SKM-1 treated with dmso at 0.1 percent for 144 hours (cell line): Measurements from ENCODE around the gene NFATC4.
"Not testable (repeated sequence)": the region's sequence is repeated elsewhere in the genome, so short reads cannot be mapped to it uniquely, and the experiment has no call there.

ENCODE experiments used
- DNase-seq: peaks from one replicate; lab custom pipeline; 2025; ENCODE audit not compliant: unreplicated experiment; lab: John Stamatoyannopoulos, UW

The NFATC4 gene

DNA sequence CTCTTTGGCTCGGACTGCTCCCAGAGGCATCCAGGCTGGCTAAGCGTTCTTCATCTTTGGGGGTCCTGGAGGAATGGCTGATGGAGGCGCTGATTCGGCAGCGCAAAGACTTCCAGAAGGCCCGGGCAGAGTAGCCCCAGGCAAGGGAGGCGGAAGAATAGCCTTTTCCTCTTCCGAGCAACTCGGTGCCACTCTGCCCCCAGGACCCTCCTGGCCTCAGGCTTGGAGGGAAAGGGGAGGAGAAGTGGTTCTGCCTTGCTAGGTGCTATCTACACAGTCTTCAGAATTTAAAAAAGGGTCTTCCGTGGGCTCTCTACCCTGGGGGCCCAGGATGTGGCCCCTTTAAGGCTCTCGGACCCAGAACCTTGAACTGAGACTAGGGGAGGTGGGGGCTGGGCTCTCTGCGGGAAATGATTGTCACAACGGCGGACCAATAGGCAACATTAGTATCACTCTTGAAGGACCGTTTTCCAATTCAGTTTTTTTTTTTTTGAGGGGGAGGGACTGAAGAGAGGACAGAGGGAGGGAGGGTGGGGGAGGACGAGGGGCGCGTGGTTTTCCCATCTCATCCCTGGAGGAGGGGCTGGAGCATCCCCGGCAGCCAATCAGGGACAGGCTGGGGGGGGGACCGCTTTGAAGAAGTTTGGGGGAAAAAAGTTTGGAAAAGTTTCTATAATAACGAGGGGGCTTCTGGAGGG, at the start of gene NFATC4:
TSS of gene NFATC4 (plus strand) at position 671 of the 698 bp plus-strand sequence. CDS start 157 bp downstream, outside the sequence.
- DNase-seq = no peak

DNA sequence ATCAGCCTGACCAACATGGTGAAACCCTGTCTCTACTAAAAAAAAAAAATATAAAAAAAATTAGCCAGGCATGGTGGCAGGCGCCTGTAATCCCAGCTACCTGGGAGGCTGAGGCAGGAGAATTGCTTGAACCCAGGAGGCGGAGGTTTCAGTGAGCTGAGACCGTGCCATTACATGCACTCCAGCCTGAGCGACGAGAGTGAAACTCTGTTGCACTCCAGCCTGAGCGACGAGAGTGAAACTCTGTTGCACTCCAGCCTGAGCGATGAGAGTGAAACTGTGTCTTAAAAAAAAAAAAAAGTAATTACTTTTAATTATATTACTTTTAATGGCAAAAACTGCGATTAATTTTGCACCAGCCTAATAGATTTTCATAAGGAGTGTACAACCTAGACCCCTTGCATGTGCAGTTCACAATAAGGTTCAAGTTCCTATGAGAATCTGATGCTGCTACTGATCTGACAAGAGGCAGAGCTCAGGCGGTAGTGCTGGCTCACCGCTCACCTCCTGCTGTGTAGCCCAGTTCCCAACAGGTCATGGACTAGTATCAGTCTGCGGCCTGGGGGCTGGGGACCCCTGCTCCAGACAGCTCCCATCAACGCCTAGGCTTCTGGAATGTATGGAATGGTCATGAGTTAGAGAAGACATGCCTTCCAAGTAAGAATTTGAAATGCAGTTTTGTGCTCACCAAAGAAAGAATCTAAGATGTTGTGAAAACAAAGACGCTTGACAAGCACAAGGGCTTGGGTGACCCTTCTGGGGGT, 46.6 kb upstream of the NFATC4 start:
- no peak for DNase-seq

DNA sequence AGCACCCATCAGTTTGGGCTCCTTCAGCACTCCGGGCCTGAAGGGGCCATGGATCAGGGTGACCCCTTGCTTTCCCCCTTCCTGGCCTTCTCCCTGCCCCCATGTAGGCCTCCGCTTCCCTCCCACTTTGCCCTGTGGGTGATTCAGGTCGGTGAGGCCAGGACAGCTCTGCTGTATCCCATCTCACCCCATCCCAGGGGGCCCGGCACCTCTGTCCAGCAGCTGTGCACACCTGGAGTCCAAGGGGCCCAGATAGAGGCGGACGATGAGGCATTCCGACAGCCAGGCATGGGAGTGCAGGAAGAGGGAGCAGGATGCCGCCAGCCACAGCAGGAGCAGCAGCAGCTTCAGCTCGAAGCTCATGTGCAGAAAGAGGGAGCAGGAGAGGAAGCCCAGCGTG, 45.3 kb upstream of the NFATC4 start:
- no peak for DNase-seq

DNA sequence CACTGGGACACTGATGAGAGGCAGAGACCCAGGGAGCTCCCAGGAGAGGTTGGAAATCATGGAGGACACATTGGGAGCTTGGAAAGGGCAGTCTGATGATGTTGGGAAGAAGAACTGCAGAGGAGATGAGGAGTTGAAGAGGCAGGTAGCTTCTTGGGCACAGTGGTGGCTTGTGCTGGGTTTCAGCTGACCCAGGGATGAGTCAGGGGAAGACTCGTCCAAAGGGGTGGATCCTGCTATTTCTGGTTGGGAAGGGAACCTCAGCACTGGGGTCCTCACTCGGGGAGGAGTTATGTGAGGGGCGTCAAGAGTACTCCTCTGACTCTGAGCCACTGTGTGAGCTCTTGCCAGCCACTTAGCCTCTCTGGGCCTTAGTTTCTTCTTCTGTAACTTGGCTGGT, 44.6 kb upstream of the NFATC4 start:
- DNase-seq = no peak

DNA sequence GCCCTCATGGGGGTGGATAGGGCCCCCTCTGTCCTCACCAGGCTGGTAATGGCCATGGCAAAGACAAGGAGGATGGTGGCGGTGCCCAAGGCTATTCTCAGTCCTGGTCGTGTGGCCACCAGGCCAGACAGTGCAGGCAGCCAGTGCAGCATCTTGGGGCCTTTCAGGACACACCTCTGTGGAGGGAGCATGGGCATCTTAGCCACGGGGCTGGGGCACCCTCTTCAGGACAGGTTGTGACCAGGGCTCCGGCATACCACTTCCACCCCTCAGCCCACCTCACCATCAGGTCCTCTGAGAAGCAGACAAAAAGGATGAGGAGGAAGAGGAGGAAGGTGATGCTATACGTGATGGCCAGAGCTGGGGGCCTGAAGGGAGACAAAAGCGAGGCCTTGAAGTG, 44.0 kb upstream of the NFATC4 start:
- no peak for DNase-seq

DNA sequence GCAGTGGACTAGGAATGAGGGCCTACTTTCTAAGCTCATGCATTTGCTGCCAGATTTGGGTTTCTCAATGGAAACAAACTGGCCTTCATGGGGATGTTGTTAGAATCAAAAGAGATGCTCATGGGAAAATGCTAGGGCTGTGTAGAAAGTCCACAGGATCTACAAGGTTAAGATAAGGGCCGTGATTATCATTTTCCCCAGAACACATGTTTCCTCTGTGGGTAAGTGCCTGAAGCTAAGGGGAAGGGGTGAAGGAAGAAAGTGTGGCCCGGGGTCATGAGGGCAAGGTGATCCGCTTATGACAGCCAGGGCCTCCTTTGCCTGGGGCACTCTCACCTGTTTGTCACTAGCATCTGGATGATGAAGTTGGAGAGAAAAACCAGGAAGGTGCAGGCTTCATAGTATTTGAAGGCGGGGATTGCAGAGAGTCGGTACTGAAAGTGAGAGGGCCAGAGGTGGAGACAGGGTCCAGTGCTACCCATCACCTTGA, 42.9 kb upstream of the NFATC4 start:
- no peak for DNase-seq

DNA sequence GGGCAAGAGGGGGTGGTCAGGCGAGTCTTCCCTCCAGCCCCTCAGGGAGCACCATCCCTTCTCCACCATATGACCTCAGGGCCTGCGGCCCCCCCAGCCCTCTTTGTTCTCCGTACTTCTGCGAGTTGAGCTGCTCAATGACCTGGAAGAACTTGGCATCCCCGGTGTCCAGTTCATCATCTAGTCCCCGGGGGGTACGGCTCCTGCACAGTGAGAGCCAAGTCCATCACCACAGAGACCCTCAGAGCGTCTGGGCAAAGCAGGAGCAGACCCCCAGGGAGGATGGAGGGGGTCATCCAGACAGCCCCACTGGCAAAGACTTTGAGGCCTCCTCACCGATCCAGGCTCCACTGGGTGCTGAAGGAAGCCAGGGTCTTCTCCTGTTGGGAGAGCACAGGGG, 42.0 kb upstream of the NFATC4 start:
- DNase-seq = no peak

DNA sequence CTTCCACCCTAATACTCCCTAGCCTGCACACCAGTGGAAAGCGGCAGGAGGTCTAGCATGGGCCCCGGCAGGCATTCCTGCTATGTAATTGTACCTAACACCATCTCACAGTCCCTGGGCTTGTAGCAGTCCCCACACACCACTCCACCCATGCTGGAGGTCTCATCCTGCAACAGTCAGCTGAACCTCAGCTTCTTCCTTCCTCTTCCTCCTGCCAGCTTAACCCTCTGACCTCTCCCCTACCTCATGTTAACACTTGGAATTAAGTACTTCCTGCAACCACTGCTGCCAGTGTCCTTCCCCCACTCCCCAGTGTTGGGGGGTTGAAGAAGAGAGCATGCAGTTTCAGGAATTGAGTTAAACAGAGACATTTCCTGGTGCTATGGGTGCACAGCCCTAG, 40.7 kb upstream of the NFATC4 start:
- DNase-seq = peak; percentile 74

DNA sequence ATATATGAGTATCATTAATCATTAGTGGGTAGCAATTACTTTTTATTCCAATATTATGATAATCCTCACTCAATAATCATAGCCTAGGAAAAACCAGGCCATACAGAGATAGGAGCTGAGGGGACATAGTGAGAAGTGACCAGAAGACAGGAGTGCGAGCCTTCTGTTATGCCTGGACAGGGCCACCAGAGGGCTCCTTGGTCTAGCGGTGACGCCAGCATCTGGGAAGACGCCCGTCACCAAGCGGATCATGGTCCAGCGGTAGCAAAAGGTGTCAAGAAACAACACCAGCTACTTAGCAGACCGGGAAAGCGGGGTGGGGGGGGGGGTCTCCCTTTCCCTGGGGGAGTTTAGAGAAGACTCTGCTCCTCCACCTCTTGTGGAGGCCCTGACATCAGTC, 40.1 kb upstream of the NFATC4 start:
- DNase-seq = not testable (repeated sequence)

DNA sequence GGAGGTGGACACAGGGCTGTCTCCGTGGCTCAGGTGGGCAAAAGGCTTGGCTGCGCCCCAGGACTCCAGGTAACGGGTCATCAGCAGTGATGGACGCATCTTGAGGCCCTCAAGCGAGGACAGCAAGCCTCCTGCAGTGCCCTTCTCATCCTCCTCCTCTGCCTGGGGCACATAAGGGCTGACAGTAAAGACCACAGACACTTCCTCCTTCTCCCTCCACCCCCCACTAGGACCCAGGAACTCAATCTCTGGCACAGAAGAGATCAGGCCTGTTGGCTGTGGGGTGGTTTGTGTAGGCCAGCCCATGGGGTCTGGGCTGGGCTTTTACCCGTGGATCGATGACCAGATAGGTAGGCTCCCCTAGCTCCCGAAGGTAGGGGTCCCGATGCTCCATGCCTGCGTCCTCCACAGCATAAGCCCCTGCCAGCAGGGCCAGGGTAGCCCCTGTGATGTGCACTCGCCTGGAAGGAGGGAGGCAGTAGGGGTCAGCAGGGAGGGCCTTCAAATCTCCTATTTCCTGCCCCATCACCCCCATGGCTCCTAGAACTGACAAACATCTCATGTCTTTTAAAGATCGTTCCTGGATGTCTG, 38.8 kb upstream of the NFATC4 start:
- peak; percentile 30 for DNase-seq

DNA sequence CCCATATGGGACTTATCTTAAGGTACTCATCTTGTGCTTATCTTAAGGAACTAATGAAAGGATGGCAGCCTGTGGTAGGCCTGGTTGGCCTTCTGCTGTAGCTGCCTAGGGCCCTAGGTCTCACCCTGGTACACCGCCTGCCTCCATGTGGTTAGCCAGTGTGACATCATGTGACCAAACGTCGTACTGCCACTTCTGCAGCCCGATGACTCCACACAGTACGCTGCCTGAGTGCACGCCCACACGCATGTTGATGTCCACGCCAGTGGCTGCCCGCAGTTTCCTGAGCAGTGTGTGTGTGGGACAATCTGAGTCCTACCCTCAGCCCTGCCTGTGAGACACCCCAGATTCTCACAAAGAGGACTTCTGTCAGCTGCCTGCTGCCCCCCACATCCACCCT, 38.2 kb upstream of the NFATC4 start:
- no peak for DNase-seq

DNA sequence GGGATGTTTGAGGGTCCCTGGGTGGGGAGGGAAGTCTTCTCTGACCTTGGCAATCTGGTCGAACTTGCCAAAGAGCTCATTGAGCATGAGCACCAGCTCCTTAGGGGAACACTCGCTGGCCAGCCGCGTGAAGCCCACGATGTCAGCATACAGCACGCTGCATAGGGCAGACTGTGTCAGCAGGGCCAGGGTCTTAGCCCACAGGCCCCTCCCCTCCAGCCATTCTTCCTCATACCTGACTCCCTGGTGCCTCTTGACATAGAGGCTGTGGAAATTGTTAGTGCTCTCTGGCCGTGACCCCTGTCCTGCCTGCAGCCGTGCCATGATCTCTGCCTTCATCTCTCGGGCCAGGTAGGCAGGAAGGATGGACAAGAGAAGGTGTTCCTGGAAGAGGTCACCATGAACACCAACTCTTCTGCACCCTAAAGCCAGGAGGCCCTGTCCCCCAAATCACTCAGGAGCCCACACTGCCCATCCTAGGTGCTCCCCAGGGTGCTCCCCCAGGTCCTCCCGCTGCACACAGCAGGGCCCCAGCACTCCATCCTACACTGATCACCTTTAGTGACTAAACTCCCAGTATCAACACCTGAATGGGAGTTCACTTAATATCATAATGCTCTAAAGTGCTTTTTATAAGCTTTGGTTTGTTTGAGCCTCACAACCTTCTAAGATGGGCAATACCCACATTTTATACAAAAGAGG, 36.9 kb upstream of the NFATC4 start:
- no peak for DNase-seq

DNA sequence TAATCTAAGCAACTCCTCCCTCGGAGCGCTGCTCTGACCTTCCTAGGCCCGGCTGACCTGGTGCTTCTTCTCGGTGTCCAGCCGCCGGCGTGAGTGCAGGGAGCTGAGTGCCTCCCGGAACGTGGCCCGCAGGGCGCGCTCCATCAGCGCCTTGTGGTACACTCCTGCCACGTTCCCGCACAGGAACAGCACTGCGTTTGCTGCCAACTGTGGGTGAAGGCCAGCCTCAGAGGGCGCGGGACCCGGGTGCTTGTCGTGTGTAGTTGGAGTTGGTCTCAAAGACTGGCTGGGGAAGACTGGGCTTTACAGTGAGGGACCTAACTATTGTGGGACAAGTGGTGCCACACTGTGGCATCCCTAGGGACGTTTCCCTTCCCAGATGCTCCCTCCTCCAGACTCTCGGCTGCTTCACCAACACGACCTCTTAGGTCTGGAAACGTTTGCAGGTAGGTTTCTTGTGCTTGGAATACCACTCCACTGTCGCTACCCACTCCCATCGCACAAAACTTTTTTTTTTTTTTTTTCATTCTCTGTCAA, 36.2 kb upstream of the NFATC4 start:
- DNase-seq = no peak

DNA sequence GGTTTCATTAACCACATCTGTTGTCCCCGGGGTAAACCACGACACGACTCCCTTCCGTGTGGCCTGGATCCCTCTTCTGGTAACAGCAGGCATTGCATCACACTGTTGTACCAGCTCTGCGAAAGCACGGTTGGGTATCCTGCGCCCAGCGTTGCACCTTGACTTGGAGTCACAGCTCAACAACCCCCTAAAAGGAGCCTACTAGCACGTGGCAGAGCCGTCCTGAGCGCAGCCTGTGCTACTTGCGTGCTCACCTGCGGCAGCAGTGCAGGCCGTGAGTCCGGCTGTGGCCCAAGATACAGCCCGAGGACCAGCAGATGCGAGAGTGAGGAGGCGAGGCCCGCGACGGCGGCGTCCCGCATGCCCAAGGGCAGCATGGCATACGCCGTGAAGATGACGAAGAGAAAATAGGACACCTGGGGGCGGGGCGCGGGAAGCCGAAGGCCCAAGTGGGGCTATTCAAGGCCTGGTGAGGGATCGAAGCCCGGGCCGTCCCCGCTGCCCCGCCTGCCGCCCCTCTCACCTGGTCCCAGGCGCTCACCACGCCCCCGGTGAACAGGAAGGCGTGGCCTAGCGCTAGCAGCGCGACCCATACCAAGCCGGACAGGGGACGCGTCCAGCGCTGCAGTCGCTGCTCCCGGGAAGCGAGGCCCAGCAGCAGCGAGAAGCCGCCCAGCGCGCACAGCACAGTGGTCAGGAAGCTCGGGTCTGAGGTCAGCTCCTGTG, 35.6 kb upstream of the NFATC4 start:
- DNase-seq = no peak

DNA sequence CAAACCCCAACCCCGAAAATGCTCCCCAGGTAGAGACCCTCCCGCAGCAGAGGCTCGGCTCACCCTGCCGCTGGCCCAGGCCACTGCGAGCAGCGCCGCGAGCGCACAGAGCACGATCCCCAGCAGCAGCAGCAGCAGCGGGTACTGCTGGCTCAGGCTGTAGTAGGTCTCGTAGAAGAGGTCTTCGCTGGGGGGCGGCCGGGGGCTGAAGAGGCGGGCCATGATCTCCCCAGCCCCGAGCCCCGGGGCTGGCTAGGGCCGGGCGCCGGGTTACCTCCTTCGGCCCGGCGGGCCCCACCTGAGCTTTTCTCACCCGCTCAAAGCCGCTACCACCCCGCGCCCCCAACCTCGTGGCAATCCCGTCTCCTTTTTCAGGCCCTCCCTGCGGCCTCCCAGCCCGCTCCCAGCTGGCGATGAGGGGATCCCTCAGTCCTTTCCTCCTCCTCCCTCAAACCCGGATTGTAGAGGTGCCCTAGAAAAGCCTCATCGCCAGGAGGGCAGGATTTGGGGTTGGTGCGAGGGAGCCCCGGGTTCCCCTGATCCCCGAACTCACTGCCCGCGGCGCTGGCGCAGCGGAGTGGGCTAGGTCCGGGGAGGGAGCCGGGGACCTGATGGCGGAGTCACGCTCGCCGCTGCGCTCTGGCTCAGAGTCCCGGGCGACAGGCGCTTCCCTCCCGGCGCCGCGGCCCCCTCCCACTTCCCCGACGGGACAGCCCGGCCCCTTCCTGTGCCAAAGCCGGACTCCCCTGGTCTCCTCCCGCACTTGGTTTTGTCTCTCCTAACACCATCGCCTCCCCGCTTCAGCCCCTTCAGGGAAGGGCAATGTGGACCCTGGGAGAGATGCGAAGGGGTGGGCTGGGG, 33.3 kb upstream of the NFATC4 start, which contains the start of gene ADCY4:
TSS of gene ADCY4 (minus strand) at position 641 of the 861 bp plus-strand sequence. CDS start at position 222, 419 bp downstream.
- DNase-seq = no peak

DNA sequence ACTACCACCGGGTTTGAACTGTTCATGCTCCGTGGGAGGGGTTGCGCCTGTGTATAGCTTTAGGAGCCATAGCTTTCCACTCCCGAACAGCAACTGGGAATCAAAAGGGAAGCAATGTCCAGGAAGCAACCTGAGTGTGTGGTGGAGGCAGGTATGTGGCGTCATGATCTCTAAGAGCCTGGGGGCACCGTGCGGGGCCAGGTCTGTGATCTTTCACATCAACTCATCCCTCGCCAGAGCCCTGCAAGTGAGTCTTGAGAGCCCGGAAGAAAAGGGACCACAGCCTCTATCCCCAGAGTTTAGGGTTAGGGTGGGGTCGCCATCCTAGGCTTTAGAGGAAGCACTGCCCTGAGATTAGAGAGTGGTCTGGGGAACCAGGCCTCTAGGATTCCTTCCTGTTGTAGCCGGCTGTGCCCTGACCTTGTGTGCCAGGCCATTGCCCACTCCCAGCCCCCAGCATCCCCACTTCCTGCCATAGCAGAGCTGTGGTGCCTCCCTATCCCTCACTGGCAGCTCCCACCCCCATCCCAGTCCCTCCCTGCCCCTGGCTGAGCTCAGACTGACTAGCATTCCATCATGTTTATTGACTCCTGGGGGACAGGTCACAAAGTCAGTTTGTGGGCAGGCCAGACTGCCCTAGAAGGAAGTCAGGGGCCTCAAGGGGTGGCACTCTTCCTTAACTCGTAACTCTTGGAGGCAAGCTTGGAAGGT, 32.4 kb upstream of the NFATC4 start:
- no peak for DNase-seq

DNA sequence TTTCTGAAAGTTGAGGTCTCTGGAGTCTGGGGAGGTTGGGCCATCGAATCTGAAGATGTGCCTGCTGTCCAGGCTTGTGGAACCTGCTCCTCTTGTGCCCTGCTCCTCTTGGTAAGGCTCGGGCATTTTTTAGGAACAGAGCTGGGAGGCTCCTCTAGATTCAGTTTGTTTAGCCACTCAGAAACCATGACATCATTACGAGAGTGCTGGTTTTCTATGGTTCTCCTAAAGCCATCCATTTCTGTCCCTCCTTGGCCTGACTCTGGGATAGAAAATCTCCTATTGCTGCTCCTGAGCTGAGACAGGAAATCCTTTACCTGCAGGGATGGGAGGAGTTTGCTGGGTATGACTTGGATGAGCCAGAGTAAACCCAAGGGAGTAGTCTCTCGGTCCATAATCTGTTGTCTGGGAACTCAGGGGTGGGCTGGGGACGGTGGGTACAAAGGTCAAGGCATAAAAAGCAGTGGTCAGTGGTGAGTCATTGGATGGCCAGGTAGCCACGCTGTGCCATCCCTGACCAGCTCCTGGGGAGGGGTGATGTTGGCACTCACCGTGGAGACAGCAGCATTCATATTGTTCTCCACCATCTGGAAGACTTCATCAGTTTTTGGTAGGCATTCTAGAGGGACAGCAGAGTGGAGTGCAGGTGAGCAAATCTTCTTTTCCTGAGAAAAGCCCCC, 30.7 kb upstream of the NFATC4 start:
- no peak for DNase-seq

DNA sequence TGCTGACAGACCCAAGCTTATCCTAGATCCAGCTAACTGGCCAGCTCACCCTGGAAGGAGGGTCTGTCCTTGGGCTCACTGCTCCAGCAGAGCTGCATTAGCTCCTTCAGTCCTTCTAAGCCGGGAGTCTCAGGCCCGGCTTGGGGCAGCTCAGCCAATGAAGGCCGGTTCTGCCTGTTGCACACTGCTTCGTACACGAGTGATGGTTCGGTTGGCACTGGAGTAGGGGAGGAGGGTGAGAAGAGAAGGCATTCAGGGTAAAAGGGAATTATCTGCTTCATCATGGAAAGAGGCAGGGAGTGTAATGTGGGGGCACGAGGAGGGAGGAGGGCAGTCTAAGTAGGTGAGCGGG, 30.2 kb upstream of the NFATC4 start:
- DNase-seq = no peak
